HG03442 (cell line): ENCODE results near the gene MED4.
"Not testable (repeated sequence)": the region's sequence is repeated elsewhere in the genome, so short reads cannot be mapped to it uniquely, and the experiment has no call there.

Experiments used
- ATAC-seq: cut with Tn5 transposase; IDR thresholded peaks from one replicate; pipeline ENCODE4 v1.9.1; 2021; ENCODE audit warnings: mild to moderate bottlenecking, moderate library complexity; ENCODE audit not compliant: unreplicated experiment

MED4 gene

DNA sequence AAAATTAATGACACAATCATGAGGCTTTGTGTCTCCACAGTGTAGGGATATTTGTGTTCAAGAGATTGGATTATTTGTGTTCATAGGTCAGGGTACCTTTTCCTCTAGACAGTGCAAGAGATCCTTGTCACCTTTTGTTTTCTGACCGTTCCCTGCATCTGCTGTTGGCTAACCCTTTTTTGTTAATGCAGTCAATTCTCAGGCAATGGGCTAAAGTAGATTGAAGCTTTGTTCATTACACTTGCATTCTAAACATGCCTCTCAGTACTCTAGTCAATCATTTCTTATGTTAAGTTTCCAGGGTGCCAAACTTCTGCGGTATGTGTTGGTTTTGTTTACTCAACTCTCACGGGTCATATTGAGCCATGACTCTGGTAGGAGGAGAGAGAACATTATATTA is 1.8 kb upstream of the MED4 start:
- ATAC-seq, result no peak

DNA sequence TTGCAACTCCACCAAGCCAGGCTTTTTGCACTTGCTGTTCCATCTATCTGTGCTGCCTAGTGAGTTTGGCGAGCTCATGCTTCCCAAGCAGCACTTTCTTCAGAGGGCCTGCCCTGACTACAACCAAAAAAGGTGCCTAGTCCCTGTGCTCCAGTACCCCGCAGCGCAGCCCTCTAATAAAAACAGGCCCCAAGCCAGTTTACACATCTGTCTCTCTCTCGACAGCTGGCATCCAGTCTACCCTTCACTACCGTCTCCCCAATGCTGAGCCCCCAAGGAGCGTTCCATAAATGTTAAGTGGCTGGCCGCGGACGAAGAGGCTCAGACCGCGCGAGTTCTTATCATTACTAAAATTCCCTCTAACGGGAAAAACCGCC is 512 bp downstream of the MED4 start:
- peak; percentile 1 for ATAC-seq

GRCh38 chr13:48093588-48093987 is 1.3 kb downstream of the MED4 start:
- ATAC-seq, result no peak

- no peak for ATAC-seq
These were observed 8.6 kb downstream of the MED4 start for GRCh38 chr13:48086272-48086671.

DNA sequence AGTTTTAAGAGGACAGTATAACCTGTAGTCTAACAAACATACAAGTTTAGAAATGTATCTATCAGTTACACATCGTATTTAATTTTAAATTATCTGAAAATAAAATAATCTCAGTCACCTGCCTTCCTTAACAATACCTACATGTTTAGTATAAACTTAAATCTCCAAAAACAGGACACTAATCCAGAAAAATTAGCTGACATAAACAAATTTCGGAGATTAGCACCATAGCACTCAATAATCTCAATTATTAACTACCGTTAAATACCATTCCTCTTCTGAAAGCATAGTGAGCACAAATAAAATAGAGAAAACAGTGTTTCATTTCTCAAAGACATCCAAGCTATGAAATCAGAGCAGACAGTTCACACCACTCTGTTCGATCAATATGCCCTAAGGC is 13.2 kb downstream of the MED4 start:
- no peak for ATAC-seq

DNA sequence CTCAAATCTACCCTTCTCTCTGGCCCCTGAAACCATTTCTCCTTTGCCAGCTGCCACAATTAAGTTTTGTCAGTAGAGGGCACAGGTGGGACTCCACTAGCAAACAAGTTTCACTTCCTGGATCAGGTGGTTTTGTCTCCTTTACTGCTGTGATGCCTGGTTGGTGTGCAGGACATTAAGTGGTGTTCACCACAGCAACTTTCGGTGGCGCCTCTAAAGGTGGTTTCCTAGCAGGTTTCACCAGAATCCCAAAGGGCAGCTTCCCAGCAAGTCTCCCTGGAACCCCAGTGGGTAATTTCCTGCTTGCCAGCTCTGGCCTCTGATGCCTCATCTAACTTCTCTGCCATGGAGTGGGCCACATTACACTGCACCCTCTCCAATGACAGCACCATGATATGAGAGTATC is 16.6 kb downstream of the MED4 start:
- peak; percentile 99 for ATAC-seq

DNA sequence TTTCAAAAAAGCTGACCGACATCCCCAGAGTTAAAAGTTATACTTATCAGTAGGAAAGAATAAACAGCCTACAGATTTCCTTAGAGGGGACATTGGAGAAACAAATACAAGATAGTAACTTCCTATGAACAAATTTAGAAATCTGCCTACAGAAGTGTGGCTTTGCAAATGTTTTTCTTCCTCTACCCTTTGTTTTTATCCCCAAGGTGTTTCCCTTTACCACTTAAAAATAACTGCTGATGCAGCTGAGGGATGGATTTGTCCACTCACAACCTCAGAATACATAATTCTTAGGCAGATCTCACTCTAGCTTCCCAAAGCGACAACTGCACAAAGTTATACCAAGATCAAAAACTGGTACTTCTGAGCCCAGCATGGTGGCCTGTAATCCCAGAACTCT is 20.9 kb downstream of the MED4 start:
- no peak for ATAC-seq

DNA sequence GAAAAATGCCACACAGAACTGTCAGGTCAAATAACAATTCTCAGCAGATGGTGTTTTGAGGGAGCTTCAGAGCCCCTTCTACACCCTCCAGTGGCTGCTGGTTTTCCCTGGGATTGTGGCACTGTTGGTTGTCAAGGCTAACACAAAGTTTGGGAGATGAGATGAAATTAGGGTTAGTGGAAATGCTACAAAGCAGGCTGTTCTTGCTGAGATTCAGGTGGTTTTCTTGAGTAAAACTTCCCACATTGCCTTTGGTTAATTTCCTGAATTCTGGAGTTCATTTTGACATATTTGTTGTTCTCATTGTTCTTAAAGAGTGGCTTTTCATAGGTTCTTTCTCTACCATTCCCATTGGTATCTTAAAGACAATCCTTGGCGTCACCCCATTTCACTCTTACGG is 22.1 kb downstream of the MED4 start:
- ATAC-seq, result no peak

DNA sequence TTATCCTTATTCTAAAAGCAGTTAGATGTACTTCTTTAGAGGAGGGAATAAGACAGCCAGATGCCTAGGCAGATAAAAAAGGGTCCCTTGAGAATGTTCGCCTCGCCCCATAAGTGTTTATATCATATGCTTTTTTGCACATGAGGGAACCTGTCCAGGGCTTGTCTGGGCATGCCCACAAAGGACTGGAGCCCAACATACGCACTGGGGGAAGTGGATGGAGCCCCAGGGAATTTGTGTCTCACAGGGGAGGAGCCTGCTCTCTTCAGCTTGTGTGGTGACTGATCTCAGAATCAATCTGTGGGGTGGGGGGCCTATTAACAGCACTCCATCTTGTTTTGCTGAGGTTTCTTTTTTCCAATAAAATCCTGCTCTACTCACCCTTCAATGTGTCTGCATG is 22.6 kb downstream of the MED4 start:
- ATAC-seq, result no peak

GRCh38 chr13:48070942-48071341 is 24.0 kb downstream of the MED4 start:
- ATAC-seq, result no peak

GRCh38 chr13:48069573-48069972 is 25.3 kb downstream of the MED4 start:
- no peak for ATAC-seq

DNA sequence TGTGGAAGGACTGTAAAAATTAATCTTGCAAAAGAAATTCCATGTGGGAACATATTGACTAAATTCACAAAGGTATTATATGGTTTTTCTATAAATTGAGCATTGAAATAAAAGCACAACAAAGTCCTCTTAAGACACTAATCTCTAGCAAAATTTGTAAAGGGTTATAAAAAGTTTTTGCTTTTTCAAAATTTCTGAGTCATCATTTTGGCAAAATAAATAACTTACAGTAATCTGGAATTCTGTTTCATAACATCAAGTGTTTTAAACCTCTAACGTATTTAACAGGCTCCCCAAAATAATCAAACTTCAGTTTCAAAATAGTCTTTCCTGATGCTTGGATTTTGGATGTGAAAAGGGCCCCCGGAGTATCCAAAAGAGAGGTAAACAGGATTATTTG is 26.0 kb downstream of the MED4 start:
- no peak for ATAC-seq

DNA sequence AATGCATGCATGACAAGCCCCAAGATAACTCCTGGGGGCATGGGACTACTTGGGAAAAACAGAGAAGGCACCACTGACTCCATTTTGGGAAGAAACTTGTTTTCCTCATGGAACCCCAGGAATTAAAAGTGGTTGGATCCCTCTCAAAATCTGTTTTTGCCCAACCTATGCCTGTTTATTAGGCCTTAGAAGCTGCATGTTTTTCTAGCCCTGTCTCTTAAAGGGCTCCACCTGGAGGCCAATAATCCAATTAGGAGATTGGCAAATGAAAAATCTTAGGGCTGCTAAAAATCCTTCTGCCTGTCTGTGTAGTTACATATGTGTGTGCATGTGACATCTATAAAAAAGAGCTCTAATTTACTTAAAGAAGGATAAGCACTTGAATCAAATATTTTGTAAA is 26.9 kb downstream of the MED4 start:
- no peak for ATAC-seq

DNA sequence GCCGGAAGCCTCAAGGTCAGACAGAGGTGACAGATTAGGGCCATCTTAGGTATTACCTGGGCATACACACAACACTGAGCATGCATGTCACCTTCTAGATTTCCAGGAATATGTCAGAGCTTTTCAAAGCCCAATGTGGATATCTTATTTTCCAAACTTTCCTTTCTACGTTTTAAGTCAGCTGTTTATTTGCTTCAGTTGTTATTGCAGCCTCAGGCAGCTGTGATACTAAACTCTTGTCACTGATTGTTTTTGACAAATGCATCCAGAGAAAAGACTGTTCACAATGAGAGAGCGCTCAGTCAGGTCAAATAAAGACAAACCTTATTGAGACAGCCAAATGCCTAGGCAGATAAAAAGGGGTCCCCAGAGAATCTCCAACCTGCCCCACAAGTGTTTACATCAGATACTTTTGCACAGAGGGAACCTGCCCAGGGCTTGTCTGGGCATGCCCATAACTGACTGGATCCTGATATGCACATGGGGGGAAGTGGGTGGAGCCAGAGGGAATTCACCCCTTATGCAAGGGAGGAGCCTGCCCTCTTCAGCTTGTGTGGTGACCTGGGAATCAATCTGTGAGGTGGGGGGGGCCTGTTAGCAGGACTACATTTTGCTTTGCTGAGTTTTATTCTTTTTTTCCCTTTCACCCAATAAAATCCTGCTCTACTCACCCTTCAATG is 28.5 kb downstream of the MED4 start:
- ATAC-seq, result peak; percentile 81

DNA sequence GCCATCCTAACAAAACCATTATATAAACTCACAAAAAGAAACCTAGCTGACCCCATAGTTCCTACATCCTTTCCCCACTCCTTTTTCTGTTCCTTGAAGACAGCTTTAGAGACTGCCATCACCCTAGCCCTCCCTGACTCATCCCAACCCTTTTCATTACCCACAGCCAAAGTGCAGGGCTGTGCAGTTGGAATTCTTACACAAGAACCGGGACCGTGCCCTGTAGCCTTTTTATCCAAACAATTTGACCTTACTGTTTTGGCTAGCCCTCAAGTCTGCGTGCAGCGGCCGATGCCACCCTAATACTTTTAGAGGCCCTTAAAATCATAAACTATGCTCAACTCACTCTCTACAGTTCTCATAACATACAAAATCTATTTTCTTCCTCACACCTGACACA is 35.0 kb downstream of the MED4 start:
- ATAC-seq, result not testable (repeated sequence)

DNA sequence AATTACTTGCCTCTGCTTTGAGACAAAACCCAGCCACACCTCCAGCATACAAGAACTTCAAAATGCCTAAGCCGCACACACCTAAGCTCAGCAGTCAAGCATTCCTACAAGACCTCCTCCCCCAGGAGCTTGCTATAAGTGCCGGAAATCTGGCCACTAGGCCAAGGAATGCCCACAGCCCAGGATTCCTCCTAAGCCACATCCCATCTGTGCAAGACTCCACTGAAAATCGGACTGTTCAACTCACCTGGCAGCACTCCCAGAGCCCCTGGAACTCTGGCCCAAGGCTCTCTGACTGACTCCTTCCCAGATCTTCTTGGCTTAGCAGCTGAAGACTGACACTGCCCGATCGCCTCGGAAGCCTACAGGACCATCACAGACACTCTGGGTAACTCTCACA is 36.4 kb downstream of the MED4 start:
- not testable (repeated sequence) for ATAC-seq

- no peak for ATAC-seq
These were observed 39.2 kb downstream of the MED4 start for GRCh38 chr13:48055712-48056111.

DNA sequence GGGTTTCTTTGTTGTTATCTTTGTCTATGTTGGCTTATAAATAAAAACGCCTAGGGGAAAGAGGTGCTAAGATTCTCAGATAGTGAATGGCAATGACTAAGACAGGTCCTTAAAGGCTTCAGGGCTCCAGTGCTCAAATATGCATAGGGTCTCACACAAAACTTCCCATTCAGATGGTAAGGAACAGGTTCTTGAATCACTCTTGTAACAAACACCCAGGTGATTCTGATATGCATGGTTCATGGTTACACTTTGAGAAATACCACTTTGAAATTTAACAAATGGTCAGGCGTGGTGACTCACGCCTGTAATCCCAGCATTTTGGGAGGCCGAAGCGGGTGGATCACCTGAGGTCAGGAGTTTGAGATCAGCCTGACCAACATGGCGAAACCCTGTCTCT is 40.3 kb downstream of the MED4 start:
- ATAC-seq, result no peak

DNA sequence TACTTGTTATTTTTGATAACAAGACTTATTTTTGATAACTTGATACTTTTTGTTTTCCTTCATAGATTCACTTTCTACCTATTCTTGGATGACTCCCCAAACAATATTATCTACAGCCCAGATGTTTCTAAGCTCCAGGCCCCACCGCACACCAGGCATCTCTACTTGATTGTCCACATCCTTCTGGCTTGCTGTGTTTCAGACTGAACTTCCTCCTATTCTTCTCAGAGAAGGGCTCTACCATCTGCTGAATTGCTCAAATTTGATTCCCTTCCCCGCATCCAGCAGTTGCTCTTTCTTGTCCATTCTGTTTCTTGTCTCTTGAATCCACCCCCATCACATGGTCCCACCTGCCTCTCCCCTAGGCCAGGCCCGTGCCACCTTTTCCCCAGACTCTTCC is 44.4 kb downstream of the MED4 start:
- ATAC-seq, result no peak

GRCh38 chr13:48043789-48044503 is 51.0 kb downstream of the MED4 start:
- peak; percentile 40 for ATAC-seq

DNA sequence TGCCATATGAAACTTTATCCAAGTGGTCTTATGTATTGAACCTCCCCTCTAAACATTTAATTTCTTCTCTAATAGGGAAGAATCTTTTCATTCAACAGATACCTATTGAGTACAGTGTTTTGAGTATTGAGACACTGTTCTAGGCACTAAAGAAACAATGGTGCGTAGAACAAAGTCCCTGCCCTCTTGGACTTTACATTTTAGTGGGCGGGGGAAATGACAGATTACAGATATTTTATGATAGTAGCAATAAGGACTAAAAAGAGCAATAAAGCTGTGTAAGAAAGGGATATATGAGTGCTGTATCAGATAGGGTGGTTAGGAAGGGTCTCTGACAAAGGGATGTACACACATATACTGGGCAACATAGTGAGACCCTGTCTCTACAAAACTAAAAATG is 52.0 kb downstream of the MED4 start:
- no peak for ATAC-seq

DNA sequence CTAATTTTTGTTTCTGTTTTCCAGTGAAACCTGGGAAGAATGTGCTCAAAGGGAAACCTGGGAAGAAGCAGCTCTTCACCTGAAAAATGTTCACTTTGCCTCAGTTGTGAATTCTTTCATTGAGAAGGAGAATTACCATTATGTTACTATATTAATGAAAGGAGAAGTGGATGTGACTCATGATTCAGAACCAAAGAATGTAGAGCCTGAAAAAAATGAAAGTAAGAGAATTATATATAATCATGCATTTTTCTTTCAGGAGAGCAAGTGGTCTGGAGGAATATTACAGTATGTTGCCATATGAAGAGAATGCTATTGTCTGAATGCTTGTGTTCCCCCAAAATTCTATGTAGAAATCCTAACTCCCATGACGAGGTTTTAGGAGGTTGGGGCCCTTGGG is 54.0 kb downstream of the MED4 start:
- no peak for ATAC-seq

- no peak for ATAC-seq
These were observed 54.9 kb downstream of the MED4 start for GRCh38 chr13:48040049-48040448.
